MM.1S (cell line): Measurements from ENCODE around the gene LRRC28.

Experiments used
- EZH2 ChIP-seq: fragments of 300-600 bp; sonication (generic); optimal IDR thresholded peaks from 2 replicates; pipeline ENCODE3; 2017; ENCODE audit warnings: low read depth, mild to moderate bottlenecking, antibody characterized with exemption, low read length, mixed read lengths
- TF ChIP-seq, protein P1 (sequence below): fragments of 300-600 bp; sonication (generic); IDR thresholded peaks from 2 replicates; pipeline ENCODE4 v1.5.1; 2016; ENCODE audit warnings: antibody characterized with exemption, low read length, mixed read lengths

DNA sequence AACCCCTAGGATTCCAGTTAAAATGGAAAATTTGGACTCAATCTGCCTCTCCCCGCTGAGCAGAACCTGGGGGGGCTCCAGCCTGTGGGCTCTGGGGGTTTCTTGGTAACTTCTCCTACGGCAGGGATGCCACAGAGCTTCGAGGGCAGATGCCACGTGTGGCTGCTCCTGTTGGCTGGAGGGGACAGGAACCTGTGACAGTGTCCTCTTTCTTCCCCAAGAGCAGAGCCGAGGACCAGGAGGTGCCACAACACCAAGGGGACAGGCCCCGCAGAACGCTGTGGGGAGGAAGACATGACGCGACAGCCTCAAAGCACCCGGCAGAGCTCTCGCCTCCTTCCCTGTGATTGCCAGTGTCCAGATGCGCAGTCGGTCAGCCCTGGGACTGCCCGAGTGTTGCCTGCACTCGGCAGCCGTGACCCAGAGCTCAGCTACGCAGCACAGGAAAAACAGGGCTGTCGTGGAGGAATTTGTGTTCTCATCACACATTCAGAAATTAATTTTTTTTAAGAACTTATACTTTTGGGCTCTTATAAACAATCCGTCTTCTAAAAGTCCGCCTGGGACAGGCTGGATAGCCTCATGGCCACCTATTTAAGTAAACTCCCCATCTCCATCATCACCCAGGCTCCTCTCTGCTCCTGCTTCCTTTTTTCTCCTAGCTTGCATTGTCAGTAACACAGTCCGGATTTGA is 182.6 kb downstream of the LRRC28 start:
- TF ChIP-seq, protein P1, sequence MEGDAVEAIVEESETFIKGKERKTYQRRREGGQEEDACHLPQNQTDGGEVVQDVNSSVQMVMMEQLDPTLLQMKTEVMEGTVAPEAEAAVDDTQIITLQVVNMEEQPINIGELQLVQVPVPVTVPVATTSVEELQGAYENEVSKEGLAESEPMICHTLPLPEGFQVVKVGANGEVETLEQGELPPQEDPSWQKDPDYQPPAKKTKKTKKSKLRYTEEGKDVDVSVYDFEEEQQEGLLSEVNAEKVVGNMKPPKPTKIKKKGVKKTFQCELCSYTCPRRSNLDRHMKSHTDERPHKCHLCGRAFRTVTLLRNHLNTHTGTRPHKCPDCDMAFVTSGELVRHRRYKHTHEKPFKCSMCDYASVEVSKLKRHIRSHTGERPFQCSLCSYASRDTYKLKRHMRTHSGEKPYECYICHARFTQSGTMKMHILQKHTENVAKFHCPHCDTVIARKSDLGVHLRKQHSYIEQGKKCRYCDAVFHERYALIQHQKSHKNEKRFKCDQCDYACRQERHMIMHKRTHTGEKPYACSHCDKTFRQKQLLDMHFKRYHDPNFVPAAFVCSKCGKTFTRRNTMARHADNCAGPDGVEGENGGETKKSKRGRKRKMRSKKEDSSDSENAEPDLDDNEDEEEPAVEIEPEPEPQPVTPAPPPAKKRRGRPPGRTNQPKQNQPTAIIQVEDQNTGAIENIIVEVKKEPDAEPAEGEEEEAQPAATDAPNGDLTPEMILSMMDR = no peak
- no peak for TF ChIP-seq EZH2
